Measurements from ENCODE around the gene SPSB4.

- TF ChIP-seq POLR2AphosphoS5 (IDR thresholded peaks at IDR 0.05; ENCODE audit: borderline replicate concordance, low read depth, low read length) (no peak), EZH2 (IDR thresholded peaks at IDR 0.05) (no peak)
These were observed 132.5 kb downstream of the SPSB4 start for GRCh38 chr3:141183606-141184005.
